Neural cell (in vitro differentiated cells): Measurements from ENCODE around the gene HACD2. TPM values are rescaled to one million over a fixed set of nuclear protein-coding genes. Genes with fewer than 3 reads are reported as not detected.

Source experiments
- H2AFZ ChIP-seq: fragments of 200-600, 300-800 bp; sonication (generic), shearing (Covaris generic); 2 replicates; pipeline ENCODE4 v1.6.0; 2014; ENCODE audit warnings: low read depth, mild to moderate bottlenecking, antibody characterized with exemption, low read length, moderate library complexity
- H3F3A ChIP-seq: fragments of 200-600 bp; shearing (Covaris generic); 2 replicates; pipeline ENCODE4 v1.6.1; 2016; ENCODE audit warnings: mild to moderate bottlenecking, moderate library complexity, mixed read lengths, antibody characterized with exemption, low read length; ENCODE audit not compliant: insufficient read depth, poor library complexity, severe bottlenecking
- H3K27ac ChIP-seq: fragments of 200-600, 300-800 bp; sonication (generic), shearing (Covaris generic); 2 replicates; pipeline ENCODE4 v1.5.1; 2014; ENCODE audit warnings: mild to moderate bottlenecking, low read length, moderate library complexity
- H3K27me3 ChIP-seq: fragments of 300-800, 200-600 bp; sonication (generic), shearing (Covaris generic); 2 replicates; pipeline ENCODE4 v1.6.0; 2014; ENCODE audit warnings: mild to moderate bottlenecking, low read depth, low read length, moderate library complexity; ENCODE audit not compliant: insufficient read depth
- H3K36me3 ChIP-seq: fragments of 300-800, 200-600 bp; sonication (generic), shearing (Covaris generic); 2 replicates; pipeline ENCODE4 v1.5.1; 2014; ENCODE audit warnings: mild to moderate bottlenecking, antibody characterized with exemption, low read length, moderate library complexity; ENCODE audit not compliant: insufficient read depth
- H3K4me2 ChIP-seq: fragments of 300-800, 200-600 bp; sonication (generic), shearing (Covaris generic); 2 replicates; pipeline ENCODE4 v1.6.0; 2014; ENCODE audit warnings: mild to moderate bottlenecking, low read length
- H3K4me3 ChIP-seq: fragments of 300-800, 200-600 bp; sonication (generic), shearing (Covaris generic); 2 replicates; pipeline ENCODE4 v1.5.1; 2014; ENCODE audit warnings: mild to moderate bottlenecking, low read length, moderate library complexity
- H3K79me2 ChIP-seq: fragments of 200-600 bp; shearing (Covaris generic); replicated peaks from 2 replicates; pipeline ENCODE4 v1.6.0; 2014; ENCODE audit warnings: mild to moderate bottlenecking, low read length, moderate library complexity; ENCODE audit not compliant: insufficient read depth
- H3K9ac ChIP-seq: fragments of 300-800, 200-600 bp; sonication (generic), shearing (Covaris generic); 2 replicates; pipeline ENCODE4 v1.6.1; 2016; ENCODE audit warnings: mild to moderate bottlenecking, low read length, mixed read lengths
- H3K9me2 ChIP-seq: fragments of 200-600 bp; shearing (Covaris generic); 2 replicates; pipeline ENCODE4 v1.6.1; 2016; ENCODE audit warnings: mild to moderate bottlenecking, low read length, mixed read lengths; ENCODE audit not compliant: insufficient read depth
- H3K9me3 ChIP-seq: fragments of 200-600, 300-800 bp; sonication (generic), shearing (Covaris generic); 2 replicates; pipeline ENCODE4 v1.6.1; 2016; ENCODE audit warnings: mild to moderate bottlenecking, mixed run types, low read length, moderate library complexity, mixed read lengths
- H4K20me1 ChIP-seq: fragments of 200-600 bp; shearing (Covaris generic); 2 replicates; pipeline ENCODE4 v1.6.1; 2016; ENCODE audit warnings: mild to moderate bottlenecking, mixed run types; ENCODE audit not compliant: insufficient read depth
- CTCF ChIP-seq: fragments of 450-650 bp; IDR thresholded peaks from 2 replicates; pipeline ENCODE4 v1.5.1; 2014; ENCODE audit warnings: antibody characterized with exemption, mild to moderate bottlenecking, moderate library complexity; ENCODE audit not compliant: poor library complexity, severe bottlenecking
- EP300 ChIP-seq: fragments of 450-650 bp; conservative IDR thresholded peaks from 2 replicates; pipeline ENCODE4 v1.6.1; 2014; ENCODE audit warnings: antibody characterized with exemption, mild to moderate bottlenecking, moderate library complexity; ENCODE audit not compliant: poor library complexity, severe bottlenecking
- EZH2 ChIP-seq: fragments of 200-600, 300-800 bp; shearing (Covaris generic), sonication (generic); IDR thresholded peaks from 2 replicates; pipeline ENCODE4 v1.6.1; 2014; ENCODE audit warnings: antibody characterized with exemption, low read length, borderline replicate concordance, mild to moderate bottlenecking; ENCODE audit not compliant: insufficient read depth, poor library complexity, severe bottlenecking
- MXI1 ChIP-seq: fragments of 450-650 bp; conservative IDR thresholded peaks from 2 replicates; pipeline ENCODE4 v1.6.1; 2014; ENCODE audit warnings: antibody characterized with exemption, mild to moderate bottlenecking; ENCODE audit not compliant: poor library complexity, severe bottlenecking
- POLR2AphosphoS5 ChIP-seq: IDR thresholded peaks from 2 replicates; pipeline ENCODE4 v1.6.1; 2012
- RAD21 ChIP-seq: fragments of 450-650 bp; conservative IDR thresholded peaks from 2 replicates; pipeline ENCODE4 v1.6.1; 2014; ENCODE audit warnings: antibody characterized with exemption, mild to moderate bottlenecking, moderate library complexity
- REST ChIP-seq: IDR thresholded peaks from 2 replicates; pipeline ENCODE4 v1.6.1; 2012; ENCODE audit warnings: borderline replicate concordance
- SMC3 ChIP-seq: fragments of 450-650 bp; conservative IDR thresholded peaks from 2 replicates; pipeline ENCODE4 v1.6.1; 2014; ENCODE audit warnings: antibody characterized with exemption, mild to moderate bottlenecking, moderate library complexity; ENCODE audit not compliant: poor library complexity
- TAF1 ChIP-seq: IDR thresholded peaks from 2 replicates; pipeline ENCODE4 v1.6.1; 2012; ENCODE audit warnings: low read depth
- polyA plus RNA-seq: library from polyadenylated mRNA; depleted of rRNA; stranded (reverse); fragments of >200 nt; gene quantifications from 2 replicates; pipeline ENCODE4 v1.2.3, GENCODE V29; 2014

HACD2 gene
- polyA plus RNA-seq, 1 donor from 2014 or later = 28.0 TPM

- peak overlapping the region; percentile 57 for H3K4me2 ChIP-seq
- no peaks in the 10 kb centered on the region for H3K9me2 ChIP-seq
- H3K27me3 ChIP-seq = peaks cover 13% of the 10 kb centered on the region
- peak overlapping the region; percentile 66 for H3K9ac ChIP-seq
- H2AFZ ChIP-seq = peak overlapping the region; percentile 22
- peak overlapping the region; percentile 85 for H3K27ac ChIP-seq
- H3K79me2 ChIP-seq = peaks cover 12% of the 10 kb centered on the region
- H3K36me3 ChIP-seq = no peaks in the 10 kb centered on the region
- no peaks in the 10 kb centered on the region for H4K20me1 ChIP-seq
- no peaks in the 10 kb centered on the region for H3F3A ChIP-seq
- peak overlapping the region; percentile 62 for H3K4me3 ChIP-seq
- H3K9me3 ChIP-seq = no peaks in the 10 kb centered on the region
- peak; percentile 46 for TF ChIP-seq CTCF
- no peak for TF ChIP-seq EZH2
Measured at GRCh38 chr3:123444744-123445143, 140.1 kb downstream of the HACD2 start.

- H4K20me1 ChIP-seq = no peaks in the 10 kb centered on the region
- H3K27me3 ChIP-seq = peaks cover 13% of the 10 kb centered on the region
- H3K4me2 ChIP-seq = peak overlapping the region; percentile 60
- H3K36me3 ChIP-seq = no peaks in the 10 kb centered on the region
- peaks cover 12% of the 10 kb centered on the region for H3K79me2 ChIP-seq
- H3K9me3 ChIP-seq = no peaks in the 10 kb centered on the region
- H3F3A ChIP-seq = no peaks in the 10 kb centered on the region
- H3K9ac ChIP-seq = peak overlapping the region; percentile 66
- TF ChIP-seq POLR2AphosphoS5 (peak; percentile 74), MXI1 (peak; percentile 64), RAD21 (peak; percentile 40), TAF1 (peak; percentile 81), SMC3 (peak; percentile 50), EP300 (peak; percentile 74), EZH2 (no peak), CTCF (peak; percentile 66), REST (peak; percentile 58)
- H3K4me3 ChIP-seq = peak overlapping the region; percentile 62
- no peaks in the 10 kb centered on the region for H3K9me2 ChIP-seq
- peak overlapping the region; percentile 22 for H2AFZ ChIP-seq
- peak overlapping the region; percentile 85 for H3K27ac ChIP-seq
Measured at GRCh38 chr3:123444023-123444422, 140.8 kb downstream of the HACD2 start.
